ENCODE results near the gene TNP2.

Gene TNP2

DNA sequence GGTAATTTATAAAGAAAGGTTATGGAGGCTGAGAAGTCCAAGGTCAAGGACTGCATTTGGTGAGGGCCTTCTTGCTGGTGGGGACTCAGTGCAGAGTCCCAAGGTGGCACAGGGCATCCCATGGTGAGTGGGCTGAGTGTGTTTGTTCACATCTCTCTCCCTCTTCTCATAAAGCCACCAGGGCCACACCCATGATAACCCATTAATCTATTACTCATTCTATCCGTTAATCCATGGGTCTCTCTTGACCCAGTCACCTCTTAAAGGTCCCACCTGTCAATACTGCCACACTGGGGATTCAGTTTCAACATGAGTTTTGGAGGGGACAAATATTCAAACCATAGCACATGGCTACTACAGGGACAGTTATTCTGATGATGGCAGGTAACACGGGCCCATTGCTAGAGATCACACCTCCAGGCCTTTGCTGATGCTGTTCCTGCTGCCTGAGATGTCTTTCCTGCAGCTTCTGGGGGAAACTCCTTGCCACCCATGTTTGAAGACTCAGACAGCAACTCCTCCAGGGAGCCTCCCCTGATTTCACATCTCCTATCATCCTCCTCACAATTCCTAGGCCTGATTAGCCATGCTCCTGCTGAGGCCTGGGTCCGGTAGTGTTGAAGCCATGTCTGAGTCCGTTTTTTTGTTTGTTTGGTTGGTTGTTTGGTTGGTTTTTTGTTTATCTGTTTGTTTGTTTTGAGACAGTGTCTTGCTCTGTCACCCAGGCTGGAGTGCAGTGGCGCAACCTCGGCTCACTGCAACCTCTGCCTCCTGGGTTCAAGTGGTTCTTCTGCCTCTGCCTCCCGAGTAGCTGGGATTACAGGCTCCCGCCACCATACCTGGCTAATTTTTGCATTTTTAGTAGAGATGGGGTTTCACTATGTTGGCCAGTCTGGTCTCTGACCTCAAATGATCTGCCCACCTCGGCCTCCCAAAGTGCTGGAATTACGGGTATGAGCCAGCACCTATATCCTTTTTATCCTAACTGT is 29.2 kb downstream of the TNP2 start:
- H3K27ac ChIP-seq: no peak overlapping the region
- TF ChIP-seq, protein P1, sequence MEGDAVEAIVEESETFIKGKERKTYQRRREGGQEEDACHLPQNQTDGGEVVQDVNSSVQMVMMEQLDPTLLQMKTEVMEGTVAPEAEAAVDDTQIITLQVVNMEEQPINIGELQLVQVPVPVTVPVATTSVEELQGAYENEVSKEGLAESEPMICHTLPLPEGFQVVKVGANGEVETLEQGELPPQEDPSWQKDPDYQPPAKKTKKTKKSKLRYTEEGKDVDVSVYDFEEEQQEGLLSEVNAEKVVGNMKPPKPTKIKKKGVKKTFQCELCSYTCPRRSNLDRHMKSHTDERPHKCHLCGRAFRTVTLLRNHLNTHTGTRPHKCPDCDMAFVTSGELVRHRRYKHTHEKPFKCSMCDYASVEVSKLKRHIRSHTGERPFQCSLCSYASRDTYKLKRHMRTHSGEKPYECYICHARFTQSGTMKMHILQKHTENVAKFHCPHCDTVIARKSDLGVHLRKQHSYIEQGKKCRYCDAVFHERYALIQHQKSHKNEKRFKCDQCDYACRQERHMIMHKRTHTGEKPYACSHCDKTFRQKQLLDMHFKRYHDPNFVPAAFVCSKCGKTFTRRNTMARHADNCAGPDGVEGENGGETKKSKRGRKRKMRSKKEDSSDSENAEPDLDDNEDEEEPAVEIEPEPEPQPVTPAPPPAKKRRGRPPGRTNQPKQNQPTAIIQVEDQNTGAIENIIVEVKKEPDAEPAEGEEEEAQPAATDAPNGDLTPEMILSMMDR (conservative IDR thresholded peaks at IDR 0.05): no peak
- TF ChIP-seq ZFX (IDR thresholded peaks at IDR 0.05): no peak

DNA sequence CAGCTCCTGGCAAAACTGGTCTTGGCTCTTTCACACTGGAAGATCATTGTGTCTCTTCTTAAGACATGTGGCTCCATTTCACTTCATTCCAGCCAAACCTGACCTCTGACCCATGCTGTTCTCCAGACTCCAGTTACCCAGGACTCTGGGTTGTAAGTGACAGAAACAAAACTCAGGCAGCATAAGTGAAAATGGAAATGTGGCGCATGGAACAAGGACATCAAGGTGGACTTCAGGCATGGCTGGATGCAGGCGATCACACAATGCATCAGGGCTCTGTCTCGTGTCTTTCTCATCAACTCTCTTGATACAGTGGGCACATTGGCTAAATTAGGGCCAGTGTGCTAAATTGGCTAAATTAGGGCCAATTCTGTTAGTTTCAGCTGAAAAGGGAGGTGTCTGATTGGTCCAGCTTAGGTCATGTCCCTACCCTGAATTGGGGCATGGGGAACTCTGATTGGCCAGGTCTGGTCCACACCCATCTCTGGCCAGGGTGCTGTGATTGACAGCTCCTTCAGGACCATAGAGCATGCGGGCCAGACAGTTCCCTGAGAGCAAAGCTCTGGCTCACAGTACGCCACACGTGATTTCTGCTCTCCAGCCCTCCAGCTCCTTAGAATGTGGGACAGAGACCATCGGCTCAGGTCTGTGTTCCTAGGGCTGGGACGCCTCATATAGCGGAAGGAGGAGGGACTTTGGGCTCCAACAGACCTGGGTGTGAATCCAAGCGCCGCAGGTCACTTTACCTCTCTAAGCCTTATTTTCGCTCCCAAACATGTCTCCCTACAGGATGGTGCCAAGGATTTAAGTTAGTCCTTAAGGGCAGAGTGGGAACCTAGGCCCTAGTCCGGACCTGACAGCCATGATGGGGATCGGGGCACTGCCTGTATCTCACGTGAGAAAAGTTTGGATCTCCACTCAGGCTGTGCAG is 30.6 kb downstream of the TNP2 start:
- no peak overlapping the region for H3K27ac ChIP-seq
- TF ChIP-seq, protein P1 (conservative IDR thresholded peaks at IDR 0.05): no peak
- TF ChIP-seq ZFX (IDR thresholded peaks at IDR 0.05): no peak

DNA sequence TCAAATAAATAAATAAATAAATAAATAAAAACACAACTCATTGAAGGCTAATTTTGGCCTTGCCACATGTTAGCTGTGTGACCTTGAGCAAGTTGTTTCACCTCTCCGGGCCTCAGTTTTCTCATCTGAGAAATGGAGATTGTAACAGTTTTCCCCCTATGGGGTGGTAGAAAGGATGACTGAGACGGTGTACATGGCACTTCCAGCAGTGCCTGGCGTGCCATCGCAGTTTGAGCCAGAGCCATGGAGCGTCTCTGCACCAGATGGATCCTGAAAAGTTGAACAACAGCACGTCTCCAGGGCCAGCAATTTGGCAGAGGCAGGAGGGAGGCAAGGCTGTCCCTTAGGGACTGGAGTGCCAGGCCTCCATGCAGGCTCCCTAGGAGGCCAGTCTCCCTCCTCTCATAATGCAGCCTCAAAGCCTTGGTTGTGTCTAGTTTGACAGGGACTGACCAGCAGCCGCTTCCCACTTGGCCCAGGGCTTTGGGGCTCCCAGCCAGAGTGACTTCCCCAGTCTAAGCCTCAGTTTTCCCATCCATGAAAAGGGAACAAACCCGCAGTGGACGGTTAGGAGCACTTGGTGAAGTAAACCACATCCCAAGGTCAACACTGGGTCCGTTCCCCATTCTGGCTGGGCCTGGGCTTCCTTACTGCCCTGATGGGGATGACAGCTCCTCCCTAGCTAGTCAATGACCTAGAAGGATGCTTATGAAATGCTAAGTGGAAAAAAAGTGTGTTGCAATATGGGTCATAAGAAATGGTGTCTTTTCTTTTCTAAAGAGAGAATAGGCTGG is 32.5 kb downstream of the TNP2 start:
- H3K27ac ChIP-seq: no peak overlapping the region
- no peak for TF ChIP-seq ZFX (IDR thresholded peaks at IDR 0.05)
- TF ChIP-seq, protein P1 (conservative IDR thresholded peaks at IDR 0.05): no peak

DNA sequence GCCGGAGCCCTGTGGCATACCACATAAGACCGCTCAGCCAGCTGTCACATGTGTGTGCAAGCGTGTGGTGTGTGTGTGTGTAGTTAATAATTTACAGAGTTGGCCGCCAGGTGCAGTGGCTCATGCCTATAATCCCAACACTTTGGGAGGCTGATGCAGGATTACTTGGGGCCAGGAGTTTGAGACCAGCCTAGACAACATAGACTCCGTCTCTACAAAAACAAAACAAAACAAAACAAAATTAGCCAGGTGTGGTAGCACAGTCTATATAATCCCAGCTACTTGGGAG is 33.5 kb downstream of the TNP2 start:
- TF ChIP-seq, protein P1 (conservative IDR thresholded peaks at IDR 0.05): no peak
- TF ChIP-seq ZFX (IDR thresholded peaks at IDR 0.05): no peak
- no peak overlapping the region for H3K27ac ChIP-seq

DNA sequence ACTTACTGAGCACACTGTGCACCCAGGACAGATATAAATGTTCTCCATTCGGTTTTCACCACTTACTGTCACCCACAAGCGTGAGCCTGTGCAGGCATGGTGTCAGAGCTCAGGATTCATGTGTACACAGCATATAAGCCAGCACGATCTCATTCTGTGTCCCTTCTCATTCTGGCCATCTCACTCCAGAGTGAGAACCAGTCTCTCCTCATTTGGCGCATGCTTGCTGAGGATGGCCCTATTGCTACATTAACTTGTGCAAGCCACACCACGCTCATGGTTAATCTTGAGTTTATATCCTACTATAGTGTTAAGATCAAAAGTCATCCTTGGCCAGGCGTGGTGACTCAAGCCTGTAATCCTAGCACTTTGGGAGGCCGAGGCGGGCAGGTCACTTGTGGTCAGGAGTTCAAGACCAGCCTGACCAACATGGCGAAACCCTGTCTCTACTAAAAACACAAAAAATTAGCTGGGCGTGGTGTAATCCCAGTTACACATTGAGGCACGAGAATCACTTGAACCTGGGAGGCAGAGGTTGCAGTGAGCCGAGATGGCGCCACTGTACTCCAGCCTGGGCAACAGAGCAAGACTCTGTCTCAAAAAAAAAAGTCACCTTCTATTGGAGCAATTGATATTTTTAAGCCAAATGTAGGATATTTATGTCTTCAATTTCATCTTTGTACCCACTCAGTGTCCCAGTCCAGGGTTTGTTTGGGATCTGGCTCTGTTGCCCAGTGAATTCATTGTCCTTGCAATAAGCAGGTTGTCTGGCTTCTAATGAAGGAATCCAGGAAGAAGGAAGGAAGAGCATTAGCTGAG is 34.0 kb downstream of the TNP2 start:
- TF ChIP-seq ZFX (IDR thresholded peaks at IDR 0.05): no peak
- TF ChIP-seq, protein P1 (conservative IDR thresholded peaks at IDR 0.05): no peak
- H3K27ac ChIP-seq: no peak overlapping the region

DNA sequence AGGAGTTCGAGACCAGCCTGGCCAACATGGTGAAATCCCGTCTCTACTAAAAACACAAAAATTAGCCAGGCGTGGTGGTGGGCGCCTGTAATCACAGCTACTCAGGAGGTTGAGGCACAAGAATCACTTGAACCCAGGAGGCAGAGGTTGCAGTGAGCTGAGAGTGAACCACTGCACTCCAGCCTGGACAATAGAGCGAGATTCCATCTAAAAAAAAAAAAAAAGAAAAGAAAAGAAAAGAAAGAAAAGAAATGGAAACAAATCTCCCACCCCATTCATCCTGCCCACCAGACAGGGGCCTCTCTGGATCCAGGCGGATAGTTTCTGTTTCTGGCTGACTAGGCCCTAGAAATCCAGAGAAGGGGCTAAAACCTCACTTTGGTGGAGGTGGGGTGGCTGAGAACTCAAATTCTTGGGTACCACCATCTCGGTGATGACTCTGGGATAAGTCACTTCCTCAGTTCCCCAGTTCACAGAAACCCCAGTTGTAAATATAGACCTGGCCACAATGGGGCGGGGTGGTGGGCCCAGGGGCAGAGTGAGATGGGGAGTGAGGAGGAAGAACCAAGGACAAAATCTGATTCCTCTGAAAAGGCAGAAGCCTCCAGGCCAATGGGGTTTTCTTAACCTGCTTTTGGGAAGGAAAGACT is 35.3 kb downstream of the TNP2 start:
- H3K27ac ChIP-seq: no peak overlapping the region
- TF ChIP-seq, protein P1 (conservative IDR thresholded peaks at IDR 0.05): no peak
- no peak for TF ChIP-seq ZFX (IDR thresholded peaks at IDR 0.05)
